Transverse colon (tissue), 4 donors: Measurements from ENCODE around the gene GREB1L. TPM values are rescaled to one million over a fixed set of nuclear protein-coding genes. Genes with fewer than 3 reads are reported as not detected.

Experiments used
- DNase-seq: peaks from one replicate; pipeline ENCODE4 v3.0.0-alpha.2; 2019
- H3K27ac ChIP-seq, 4 donors: fragments of 200-600 bp; sonication (generic); 2 replicates each; pipeline ENCODE4 v1.5.1; 2016 to 2018; ENCODE audit warnings: inconsistent platforms in 4 of 4
- H3K27me3 ChIP-seq: fragments of 200-600 bp; sonication (generic); 2 replicates; pipeline ENCODE4 v1.5.1; 2017; ENCODE audit warnings: inconsistent platforms
- H3K36me3 ChIP-seq, 4 donors: fragments of 200-600 bp; sonication (generic); 2 replicates each; pipeline ENCODE4 v1.5.1; 2017 to 2019; ENCODE audit warnings: inconsistent platforms in 4 of 4
- H3K4me1 ChIP-seq, 4 donors: fragments of 200-600 bp; sonication (generic); 2 replicates each; pipeline ENCODE4 v1.5.1; 2017 to 2020; ENCODE audit warnings: inconsistent platforms in 4 of 4
- H3K4me3 ChIP-seq, 4 donors: fragments of 200-600 bp; sonication (generic); 1 replicate in 1 of 4; 2 replicates in 3 of 4; pipeline versions ENCODE4 v1.5.1 to v1.6.1; 2017 to 2019; ENCODE audit warnings: inconsistent platforms in 4 of 4
- H3K9me3 ChIP-seq, 2 donors: fragments of 200-600 bp; sonication (generic); 2 replicates each; pipeline ENCODE4 v1.5.1; 2017 to 2019; ENCODE audit warnings: inconsistent platforms in 2 of 2
- EP300 ChIP-seq: sonication (generic); formaldehyde crosslinking; IDR thresholded peaks from one replicate; pipeline ENCODE4 v1.6.1; 2017; ENCODE audit warnings: antibody characterized with exemption, low read depth
- POLR2A ChIP-seq: fragments of 450-650 bp; IDR thresholded peaks from one replicate; pipeline ENCODE4 v1.6.1; 2016; ENCODE audit warnings: antibody characterized with exemption, mild to moderate bottlenecking, moderate library complexity
- POLR2AphosphoS5 ChIP-seq, 3 donors: sonication (generic); formaldehyde crosslinking; IDR thresholded peaks; one replicate each; pipeline ENCODE4 v1.6.1; 2016; ENCODE audit warnings: antibody characterized with exemption in 3 of 3
- WGBS, 2 donors: methylation state at CpG; one replicate each; pipeline ENCODE4 v1.1.5; 2018; ENCODE audit warnings: low coverage in 1 of 2; 5-methylcytosine and 5-hydroxymethylcytosine counted together
- in situ Hi-C, 4 donors: fragments of 200-750 bp; cut with MboI; loops; one replicate each; pipeline versions ENCODE4 v1.15.0 to v1.15.1; 2017; ENCODE audit warnings: low sequenced_read_pairs in 3 of 4, low pct_ligation_motif_present in 1 of 4, low pct_unique_long_range_greater_than_20kb in 1 of 4
- intact Hi-C: fragments of 100-400 bp; cut with DNase I; formaldehyde crosslinking; loops from one replicate; pipeline ENCODE4 v1.15.1; 2023; ENCODE audit warnings: low total_unique reads
- total RNA-seq, 4 donors: library from RNA; depleted of rRNA; stranded (reverse); fragments of >200 nt; gene quantifications; one replicate each; pipeline ENCODE4 v1.1.0, GENCODE V29; 2016
- TF ChIP-seq, protein P1 (sequence below), 5 experiments: fragments of 200-600 bp in 3 of 5; fragments of 450-650 bp in 2 of 5; sonication (generic) in 3 of 5; IDR thresholded peaks; 1 replicate in 2 of 5; 2 replicates in 3 of 5; pipeline ENCODE4 v1.5.1; 2016 to 2017; ENCODE audit warnings: antibody characterized with exemption in 5 of 5, inconsistent platforms in 3 of 5, mild to moderate bottlenecking in 2 of 5, moderate library complexity in 1 of 5

Gene GREB1L
- total RNA-seq, 4 donors from 2014 or later: 1.1 to 1.5 TPM; not detected in 2

DNA sequence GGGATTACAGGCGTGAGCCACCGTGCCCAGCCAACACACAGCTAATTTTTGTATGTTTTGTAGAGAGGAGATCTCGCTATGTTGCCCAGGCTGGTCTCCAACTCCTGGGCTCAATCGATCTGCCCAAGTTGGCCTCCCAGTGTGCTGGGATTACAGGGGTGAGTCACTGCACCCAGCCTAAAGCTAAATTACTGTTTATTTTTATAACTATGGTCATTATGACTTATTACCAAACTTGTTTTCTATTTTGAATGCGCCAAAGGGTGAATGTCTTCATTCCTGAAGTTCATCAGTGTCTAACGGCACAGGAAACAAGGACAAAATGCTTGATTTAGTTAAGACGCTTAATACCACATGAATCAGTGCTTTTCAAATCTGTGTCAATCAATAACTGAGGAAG, 38.9 kb upstream of the GREB1L start:
- no peaks in the 10 kb centered on the region for H3K9me3 ChIP-seq
- intact Hi-C loops: no loop called here
- peaks cover 22% of the 10 kb centered on the region for H3K27me3 ChIP-seq
- no peaks in the 10 kb centered on the region for H3K36me3 ChIP-seq
- in situ Hi-C loops: loop anchor here in 2 of 4 donors (5.0 to 25.0 kb wide), 2 partner anchors 234 kb away; no protein-coding TSS in a partner anchor
- TF ChIP-seq EP300 (no peak), POLR2A (no peak), POLR2AphosphoS5 (IDR thresholded peaks at IDR 0.05) (no peak)
- no peak for DNase-seq
- H3K4me3 ChIP-seq: no peak overlapping the region
- H3K4me1 ChIP-seq: no peaks in the 10 kb centered on the region
- WGBS, 2 donors: 89 to 90% methylated on average over 3 to 7 of the region's 7 CpGs
- H3K27ac ChIP-seq: no peak overlapping the region

DNA sequence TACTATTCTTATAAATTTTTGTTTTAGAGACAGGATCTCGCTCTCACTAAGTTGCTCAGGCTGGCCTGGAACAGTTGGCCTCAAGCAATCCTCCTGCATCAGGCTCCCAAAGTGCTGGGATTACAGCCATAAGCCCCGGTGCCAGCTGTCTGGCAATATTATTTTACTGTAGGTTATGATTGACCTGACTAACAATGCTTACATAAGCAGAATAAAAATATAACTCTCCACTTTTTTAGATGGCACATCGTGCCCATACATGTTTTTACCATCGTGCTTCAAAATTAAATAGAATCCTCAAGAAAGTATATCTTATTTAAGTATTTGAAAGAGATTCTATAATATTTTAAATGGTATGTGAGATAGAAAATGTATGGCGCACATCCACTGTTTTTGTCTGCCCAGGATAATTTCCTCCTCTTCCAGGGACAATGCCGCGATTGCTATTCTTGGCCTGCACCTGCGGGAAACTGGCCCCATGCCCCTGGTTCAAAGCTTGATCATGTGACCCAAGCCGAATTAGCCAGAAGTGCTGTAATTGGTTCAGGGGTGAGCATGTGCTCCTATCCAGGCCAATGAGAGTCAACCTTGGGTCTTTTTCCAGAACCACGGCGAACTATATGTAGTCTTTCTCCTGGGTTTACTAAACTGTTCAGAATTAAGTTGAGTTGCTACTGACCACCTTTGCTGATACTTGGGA, 38.3 kb upstream of the GREB1L start:
- no peak overlapping the region for H3K4me3 ChIP-seq
- intact Hi-C loops: no loop called here
- H3K36me3 ChIP-seq: no peaks in the 10 kb centered on the region
- no peaks in the 10 kb centered on the region for H3K9me3 ChIP-seq
- WGBS, 2 donors: 84 to 90% methylated on average over 5 to 11 of the region's 11 CpGs
- H3K4me1 ChIP-seq: no peaks in the 10 kb centered on the region
- H3K27me3 ChIP-seq: peaks cover 16% of the 10 kb centered on the region
- no peak overlapping the region for H3K27ac ChIP-seq
- in situ Hi-C loops: loop anchor here in 2 of 4 donors (5.0 to 25.0 kb wide), 2 partner anchors 234 kb away; no protein-coding TSS in a partner anchor
- no peak for DNase-seq
- TF ChIP-seq POLR2A (no peak), POLR2AphosphoS5 (IDR thresholded peaks at IDR 0.05) (no peak), EP300 (no peak)
- TF ChIP-seq, protein P1, sequence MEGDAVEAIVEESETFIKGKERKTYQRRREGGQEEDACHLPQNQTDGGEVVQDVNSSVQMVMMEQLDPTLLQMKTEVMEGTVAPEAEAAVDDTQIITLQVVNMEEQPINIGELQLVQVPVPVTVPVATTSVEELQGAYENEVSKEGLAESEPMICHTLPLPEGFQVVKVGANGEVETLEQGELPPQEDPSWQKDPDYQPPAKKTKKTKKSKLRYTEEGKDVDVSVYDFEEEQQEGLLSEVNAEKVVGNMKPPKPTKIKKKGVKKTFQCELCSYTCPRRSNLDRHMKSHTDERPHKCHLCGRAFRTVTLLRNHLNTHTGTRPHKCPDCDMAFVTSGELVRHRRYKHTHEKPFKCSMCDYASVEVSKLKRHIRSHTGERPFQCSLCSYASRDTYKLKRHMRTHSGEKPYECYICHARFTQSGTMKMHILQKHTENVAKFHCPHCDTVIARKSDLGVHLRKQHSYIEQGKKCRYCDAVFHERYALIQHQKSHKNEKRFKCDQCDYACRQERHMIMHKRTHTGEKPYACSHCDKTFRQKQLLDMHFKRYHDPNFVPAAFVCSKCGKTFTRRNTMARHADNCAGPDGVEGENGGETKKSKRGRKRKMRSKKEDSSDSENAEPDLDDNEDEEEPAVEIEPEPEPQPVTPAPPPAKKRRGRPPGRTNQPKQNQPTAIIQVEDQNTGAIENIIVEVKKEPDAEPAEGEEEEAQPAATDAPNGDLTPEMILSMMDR (IDR thresholded peaks at IDR 0.05): no peak

DNA sequence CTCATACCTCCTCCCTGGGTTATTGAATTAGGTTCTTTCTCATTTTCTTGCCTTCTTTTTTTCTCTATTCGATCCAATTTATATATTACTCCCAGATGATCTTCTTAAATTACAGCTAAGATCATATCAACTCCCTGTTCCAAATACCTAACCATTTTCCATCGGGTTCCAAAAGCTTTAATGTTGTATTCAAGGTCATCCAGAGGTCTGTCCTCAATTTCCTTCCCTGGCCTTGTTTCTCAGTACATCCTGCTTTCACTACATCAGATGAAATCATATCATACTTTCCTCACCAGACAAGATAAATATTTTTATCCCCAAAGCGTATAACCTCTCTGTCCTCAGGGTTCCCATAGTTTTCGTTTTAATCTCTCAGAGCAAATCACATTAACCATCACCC, 36.3 kb upstream of the GREB1L start:
- 69 to 75% methylated on average over 4 of the region's 4 CpGs for WGBS, 2 donors
- no peaks in the 10 kb centered on the region for H3K27me3 ChIP-seq
- no peak overlapping the region for H3K4me3 ChIP-seq
- no peaks in the 10 kb centered on the region for H3K36me3 ChIP-seq
- DNase-seq: no peak
- TF ChIP-seq POLR2A: no peak
- TF ChIP-seq POLR2AphosphoS5 (IDR thresholded peaks at IDR 0.05): no peak
- TF ChIP-seq, protein P1 (IDR thresholded peaks at IDR 0.05): no peak
- TF ChIP-seq EP300: no peak
- peak overlapping the region in 1 of 4 donors; percentile 8 for H3K27ac ChIP-seq
- H3K9me3 ChIP-seq: no peaks in the 10 kb centered on the region
- intact Hi-C loops: no loop called here
- in situ Hi-C loops: loop anchor here in 1 of 4 donors (25.0 kb wide), 1 partner anchor 232 kb away; no protein-coding TSS in a partner anchor
- H3K4me1 ChIP-seq: no peaks in the 10 kb centered on the region

DNA sequence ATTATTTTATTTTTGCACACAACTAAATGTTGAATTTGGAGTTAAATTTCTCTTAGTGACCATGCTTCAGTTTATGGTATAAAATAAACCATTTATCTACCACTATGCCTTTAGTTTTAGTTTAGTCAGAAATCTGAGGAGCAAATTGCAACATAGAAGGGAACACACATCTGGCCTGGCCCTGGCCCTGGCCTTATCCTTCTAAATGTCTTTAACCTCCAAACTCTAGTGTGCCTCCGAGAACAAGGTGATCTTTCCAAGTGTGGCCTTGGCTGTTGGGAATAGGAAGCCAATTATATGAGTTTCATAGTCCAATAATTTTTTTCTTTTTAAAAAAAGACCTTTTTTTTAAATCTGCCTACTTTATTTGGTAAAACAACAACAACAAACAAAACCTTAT, 31.8 kb upstream of the GREB1L start:
- WGBS, 2 donors: 85 to 100% methylated on average over 1 of the region's 1 CpG
- no peaks in the 10 kb centered on the region for H3K27me3 ChIP-seq

More for the DNA sequence above, 31.8 kb upstream of the GREB1L start:
- no peak for DNase-seq
- Histone ChIP-seq H3K36me3 (no peaks in the 10 kb centered on the region), H3K27ac (no peak overlapping the region), H3K4me3 (no peak overlapping the region), H3K4me1 (no peaks in the 10 kb centered on the region), H3K9me3 (no peaks in the 10 kb centered on the region)
- in situ Hi-C loops (loop anchor here in 2 of 4 donors (10.0 to 25.0 kb wide), 2 partner anchors 65 to 227 kb away; no protein-coding TSS in a partner anchor), intact Hi-C loops (no loop called here)
- TF ChIP-seq POLR2A: no peak
- TF ChIP-seq, protein P1 (IDR thresholded peaks at IDR 0.05): no peak
- TF ChIP-seq POLR2AphosphoS5 (IDR thresholded peaks at IDR 0.05): no peak
